ENCODE results near the gene TMEM81.

DNA sequence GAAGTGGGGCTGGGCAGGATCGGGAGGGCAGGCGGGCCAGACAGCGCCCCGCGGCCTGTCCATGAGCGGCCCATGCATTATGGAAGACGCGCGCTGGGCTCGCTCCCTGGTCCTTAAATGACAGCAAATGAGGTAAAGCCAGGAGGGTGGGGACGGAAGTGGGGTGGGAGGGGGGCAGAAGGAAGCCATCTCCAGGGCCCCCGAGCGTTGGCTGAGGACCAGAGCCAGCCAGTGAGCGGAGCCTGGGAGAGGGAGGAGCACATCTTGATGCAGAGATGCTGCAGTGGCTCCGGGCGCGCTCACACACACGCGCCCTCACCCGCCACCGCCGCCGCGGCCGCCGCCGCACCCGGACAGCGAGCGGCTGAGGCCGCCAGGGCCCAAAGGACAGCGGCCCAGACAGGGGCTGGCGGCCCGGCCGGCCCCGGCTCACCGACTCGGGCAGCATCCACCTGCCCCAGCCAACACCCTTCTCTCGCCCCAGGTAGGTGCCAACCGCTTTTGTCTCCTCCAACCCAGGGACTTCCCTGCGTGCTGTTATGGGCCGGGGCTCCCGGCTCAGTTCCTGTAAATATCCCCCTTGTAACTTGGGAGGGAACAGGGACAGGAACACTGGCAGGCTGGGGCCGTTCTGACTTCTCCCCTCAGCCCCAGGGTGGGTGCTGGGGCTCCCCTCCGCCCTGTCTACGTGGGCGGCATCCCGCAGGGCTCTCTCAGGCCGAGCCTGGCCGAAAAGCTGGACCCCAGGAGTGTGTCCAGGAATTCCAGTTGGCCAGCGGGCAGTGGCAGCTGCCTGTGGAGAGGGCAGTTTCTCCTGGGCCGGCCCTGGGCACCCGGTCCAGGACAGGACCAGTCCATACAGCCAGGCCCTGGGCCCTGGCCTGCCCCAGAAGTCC, 41.1 kb downstream of the TMEM81 start, which contains the start of gene CNTN2:
- TF ChIP-seq, protein P1, sequence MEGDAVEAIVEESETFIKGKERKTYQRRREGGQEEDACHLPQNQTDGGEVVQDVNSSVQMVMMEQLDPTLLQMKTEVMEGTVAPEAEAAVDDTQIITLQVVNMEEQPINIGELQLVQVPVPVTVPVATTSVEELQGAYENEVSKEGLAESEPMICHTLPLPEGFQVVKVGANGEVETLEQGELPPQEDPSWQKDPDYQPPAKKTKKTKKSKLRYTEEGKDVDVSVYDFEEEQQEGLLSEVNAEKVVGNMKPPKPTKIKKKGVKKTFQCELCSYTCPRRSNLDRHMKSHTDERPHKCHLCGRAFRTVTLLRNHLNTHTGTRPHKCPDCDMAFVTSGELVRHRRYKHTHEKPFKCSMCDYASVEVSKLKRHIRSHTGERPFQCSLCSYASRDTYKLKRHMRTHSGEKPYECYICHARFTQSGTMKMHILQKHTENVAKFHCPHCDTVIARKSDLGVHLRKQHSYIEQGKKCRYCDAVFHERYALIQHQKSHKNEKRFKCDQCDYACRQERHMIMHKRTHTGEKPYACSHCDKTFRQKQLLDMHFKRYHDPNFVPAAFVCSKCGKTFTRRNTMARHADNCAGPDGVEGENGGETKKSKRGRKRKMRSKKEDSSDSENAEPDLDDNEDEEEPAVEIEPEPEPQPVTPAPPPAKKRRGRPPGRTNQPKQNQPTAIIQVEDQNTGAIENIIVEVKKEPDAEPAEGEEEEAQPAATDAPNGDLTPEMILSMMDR (optimal IDR thresholded peaks at IDR 0.05 in 1 of 3, IDR thresholded peaks at IDR 0.05 in 1 of 3, conservative IDR thresholded peaks at IDR 0.05 in 1 of 3; ENCODE audit: extremely low read depth in 1 of 3, insufficient read depth in 2 of 3, low read length in 3 of 3), result no peak
- no peak for TF ChIP-seq EZH2 (IDR thresholded peaks at IDR 0.05; ENCODE audit: low read length)

All from keratinocyte (primary cell).